CD4-positive, alpha-beta T cell (primary cell): ENCODE data around the gene SORBS1. TPM values are rescaled to one million over a fixed set of nuclear protein-coding genes. Genes with fewer than 3 reads are reported as not detected.

Experiments used
- ATAC-seq: fragments of 200-7000 bp; cut with Tn5 transposase; one replicate; pipeline ENCODE4 v1.10.0; 2022; ENCODE audit warnings: mild to moderate bottlenecking; ENCODE audit not compliant: poor library complexity
- CTCF ChIA-PET: fragments of 350-600 bp; sonication (Branson Sonifier 250); formaldehyde crosslinking; loops from one replicate; lab custom pipeline; 2021; ENCODE audit warnings: antibody characterized with exemption, inconsistent platforms; lab: Charles Lee
- POLR2A ChIA-PET: fragments of 350-600 bp; sonication (Branson Sonifier 250); formaldehyde crosslinking; loops from one replicate; lab custom pipeline; 2021; ENCODE audit warnings: antibody characterized with exemption, inconsistent platforms; lab: Charles Lee
- DNase-seq, 14 experiments: peaks; one replicate each; pipeline ENCODE4 v3.0.0-alpha.2; 2013 to 2020; ENCODE audit warnings: mixed read lengths in 2 of 14
- H3K27ac ChIP-seq, 2 donors: one replicate each; pipeline versions ENCODE4 v1.5.1 to v1.7.0; 2013; ENCODE audit warnings: low read length in 2 of 2, low read depth in 1 of 2, mild to moderate bottlenecking in 1 of 2
- H3K27me3 ChIP-seq, 2 experiments: 1 replicate in 1 of 2; 2 replicates in 1 of 2; pipeline versions ENCODE4 v1.6.1 to v1.7.0; 2013; ENCODE audit warnings: low read length in 2 of 2, control low read depth in 1 of 2, mild to moderate bottlenecking in 1 of 2, moderate library complexity in 1 of 2; ENCODE audit not compliant: insufficient read depth in 2 of 2, control insufficient read depth in 1 of 2
- H3K36me3 ChIP-seq: one replicate; pipeline ENCODE4 v1.6.1; 2013; ENCODE audit warnings: low read length, control low read depth; ENCODE audit not compliant: insufficient read depth
- H3K4me1 ChIP-seq: one replicate; pipeline ENCODE4 v1.6.1; 2013; ENCODE audit warnings: low read length, control low read depth; ENCODE audit not compliant: insufficient read depth
- H3K4me3 ChIP-seq: one replicate; pipeline ENCODE4 v1.5.1; 2013; ENCODE audit warnings: mild to moderate bottlenecking, low read length, moderate library complexity
- H3K9me3 ChIP-seq, 2 experiments: 1 replicate in 1 of 2; 2 replicates in 1 of 2; pipeline versions ENCODE4 v1.6.1 to v1.7.0; 2013; ENCODE audit warnings: low read length in 2 of 2, mild to moderate bottlenecking in 2 of 2, control low read depth in 1 of 2, moderate library complexity in 1 of 2; ENCODE audit not compliant: control insufficient read depth in 1 of 2, insufficient read depth in 1 of 2
- H3K27ac Mint-ChIP-seq: one replicate; pipeline ENCODE4 v1.8.0; 2020; ENCODE audit warnings: mixed read lengths
- H3K27me3 Mint-ChIP-seq: one replicate; pipeline ENCODE4 v1.8.0; 2021; ENCODE audit warnings: mixed read lengths
- H3K36me3 Mint-ChIP-seq: one replicate; pipeline ENCODE4 v1.8.0; 2021; ENCODE audit warnings: low read depth, mixed read lengths
- H3K4me1 Mint-ChIP-seq: one replicate; pipeline ENCODE4 v1.8.0; 2021; ENCODE audit warnings: low read depth, mixed read lengths
- H3K4me3 Mint-ChIP-seq: one replicate; pipeline ENCODE4 v1.8.0; 2020; ENCODE audit warnings: mild to moderate bottlenecking, mixed read lengths
- H3K9me3 Mint-ChIP-seq: one replicate; pipeline ENCODE4 v1.8.0; 2020; ENCODE audit warnings: mixed read lengths
- intact Hi-C, 2 experiments: fragments of 100-400 bp; cut with DNase I in 1 of 2; cut with micrococcal nuclease in 1 of 2; formaldehyde crosslinking; loops; one replicate each; pipeline versions ENCODE4 v1.15.1 to v1.9.0; 2023 to 2025; cut with DNase I, micrococcal nuclease
- total RNA-seq, 174 experiments: library from RNA in 2 of 174; stranded (reverse) in 2 of 174; gene quantifications; one replicate each; pipeline ENCODE4 v1.2.3 and lab custom pipeline; 2021 to 2026
- TF ChIP-seq, protein P1 (sequence below): fragments of 200-600 bp; IDR thresholded peaks from one replicate; pipeline ENCODE4 v1.8.0; 2022; ENCODE audit warnings: antibody characterized with exemption, mild to moderate bottlenecking

The SORBS1 gene
- total RNA-seq, 2 experiments from 2014 or later, result 1.4 to 1.8 TPM

DNA sequence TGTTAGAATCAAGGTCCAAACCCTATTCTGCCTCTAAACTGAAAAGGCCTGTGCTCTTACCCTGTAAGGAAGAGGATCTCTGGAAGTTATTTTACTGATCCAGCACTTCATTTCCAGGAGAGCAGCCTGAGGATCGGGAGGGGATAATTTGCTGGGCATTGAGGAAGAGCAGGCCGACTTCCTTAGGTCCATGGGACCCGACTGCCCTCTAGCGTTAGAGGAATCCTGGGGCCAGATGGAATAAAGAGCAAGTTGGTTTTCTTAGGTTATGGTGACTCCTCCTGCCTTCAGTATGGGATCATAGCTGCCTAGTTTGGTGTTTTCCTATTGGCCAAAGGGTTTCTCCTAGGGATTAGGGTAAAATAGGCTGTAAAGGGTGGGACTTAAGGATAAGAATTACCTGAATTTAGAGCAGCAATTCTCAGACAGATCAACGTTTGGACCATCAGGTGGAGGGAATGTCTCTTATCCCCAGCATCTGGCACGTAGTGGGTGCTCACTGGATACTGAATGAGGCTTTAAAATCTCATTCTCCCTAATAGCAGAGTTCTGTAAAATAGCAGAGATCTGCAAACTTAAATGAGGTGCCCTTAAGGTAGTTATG is 40.0 kb upstream of the SORBS1 start:
- intact Hi-C loops, result loop anchor here (1.0 to 10.0 kb wide), 4 partner anchors 171 to 469 kb away; no protein-coding TSS in a partner anchor
- H3K36me3 Mint-ChIP-seq, result peaks cover 14% of the 10 kb centered on the region
- H3K27ac Mint-ChIP-seq, result no peak overlapping the region

DNA sequence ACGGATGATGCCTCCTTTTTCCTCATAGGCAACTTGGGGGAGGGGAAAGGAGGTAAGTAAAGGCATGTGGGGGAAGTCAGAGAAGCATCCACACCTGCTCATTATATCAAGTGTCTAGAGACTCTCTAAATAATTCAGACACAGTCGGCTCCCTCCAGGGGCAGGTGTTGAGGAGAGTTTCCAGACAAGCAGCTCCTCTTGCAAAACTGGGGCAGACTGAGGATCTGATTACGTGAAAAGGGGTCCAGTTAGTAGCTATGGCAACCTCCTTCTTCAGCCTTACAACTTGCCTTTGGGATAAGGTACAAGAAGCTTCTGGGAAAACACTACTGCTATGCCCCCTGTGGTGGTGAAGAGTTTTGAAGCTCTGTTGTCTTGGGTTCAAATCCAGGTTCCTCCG is 39.0 kb upstream of the SORBS1 start:
- H3K9me3 ChIP-seq, result no peaks in the 10 kb centered on the region
- no peaks in the 10 kb centered on the region for H3K4me1 ChIP-seq
- H3K4me1 Mint-ChIP-seq, result no peaks in the 10 kb centered on the region
- ChIA-PET POLR2A (no interaction called here), CTCF (interaction anchor here (1.3 kb wide), 1 partner anchor 170 kb away, joined by 3 read pairs; no protein-coding TSS in a partner anchor)
- H3K4me3 Mint-ChIP-seq, result no peak overlapping the region
- no peaks in the 10 kb centered on the region for H3K9me3 Mint-ChIP-seq
- TF ChIP-seq, protein P1, sequence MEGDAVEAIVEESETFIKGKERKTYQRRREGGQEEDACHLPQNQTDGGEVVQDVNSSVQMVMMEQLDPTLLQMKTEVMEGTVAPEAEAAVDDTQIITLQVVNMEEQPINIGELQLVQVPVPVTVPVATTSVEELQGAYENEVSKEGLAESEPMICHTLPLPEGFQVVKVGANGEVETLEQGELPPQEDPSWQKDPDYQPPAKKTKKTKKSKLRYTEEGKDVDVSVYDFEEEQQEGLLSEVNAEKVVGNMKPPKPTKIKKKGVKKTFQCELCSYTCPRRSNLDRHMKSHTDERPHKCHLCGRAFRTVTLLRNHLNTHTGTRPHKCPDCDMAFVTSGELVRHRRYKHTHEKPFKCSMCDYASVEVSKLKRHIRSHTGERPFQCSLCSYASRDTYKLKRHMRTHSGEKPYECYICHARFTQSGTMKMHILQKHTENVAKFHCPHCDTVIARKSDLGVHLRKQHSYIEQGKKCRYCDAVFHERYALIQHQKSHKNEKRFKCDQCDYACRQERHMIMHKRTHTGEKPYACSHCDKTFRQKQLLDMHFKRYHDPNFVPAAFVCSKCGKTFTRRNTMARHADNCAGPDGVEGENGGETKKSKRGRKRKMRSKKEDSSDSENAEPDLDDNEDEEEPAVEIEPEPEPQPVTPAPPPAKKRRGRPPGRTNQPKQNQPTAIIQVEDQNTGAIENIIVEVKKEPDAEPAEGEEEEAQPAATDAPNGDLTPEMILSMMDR, result no peak
- H3K36me3 ChIP-seq, result no peaks in the 10 kb centered on the region
- H3K36me3 Mint-ChIP-seq, result peaks cover 3% of the 10 kb centered on the region
- no peak overlapping the region for H3K27ac Mint-ChIP-seq
- no peak overlapping the region for H3K4me3 ChIP-seq
- peaks cover 11% of the 10 kb centered on the region for H3K27me3 Mint-ChIP-seq
- H3K27me3 ChIP-seq, result peaks cover 0 to 2% of the 10 kb centered on the region in 2 experiments
- intact Hi-C loops, result loop anchor here (2.0 to 10.0 kb wide), 3 partner anchors 353 to 468 kb away; no protein-coding TSS in a partner anchor
- no peak for ATAC-seq
- H3K27ac ChIP-seq, result no peak overlapping the region
- no peak for DNase-seq

More for the DNA sequence above, 40.0 kb upstream of the SORBS1 start:
- Histone ChIP-seq H3K27ac (no peak overlapping the region), H3K36me3 (peaks cover 4% of the 10 kb centered on the region), H3K27me3 (no peaks in the 10 kb centered on the region), H3K4me1 (no peaks in the 10 kb centered on the region), H3K9me3 (no peaks in the 10 kb centered on the region), H3K4me3 (no peak overlapping the region)
- no peaks in the 10 kb centered on the region for H3K9me3 Mint-ChIP-seq
- no peaks in the 10 kb centered on the region for H3K4me1 Mint-ChIP-seq
- TF ChIP-seq, protein P1, result peak; percentile 69
- POLR2A ChIA-PET, result no interaction called here
- peaks cover 8% of the 10 kb centered on the region for H3K27me3 Mint-ChIP-seq
- CTCF ChIA-PET, result interaction anchor here (1.3 kb wide), 1 partner anchor 171 kb away, joined by 3 read pairs; no protein-coding TSS in a partner anchor
- ATAC-seq (no peak), DNase-seq (peak; percentile 3 to 67 (median 26))
- H3K4me3 Mint-ChIP-seq, result no peak overlapping the region

GRCh38 chr10:95597788-95598187 is 36.6 kb upstream of the SORBS1 start:
- ChIA-PET POLR2A (no interaction called here), CTCF (interaction anchor here (1.0 kb wide), 1 partner anchor 168 kb away, joined by 4 read pairs; no protein-coding TSS in a partner anchor)
- DNase-seq (no peak), ATAC-seq (no peak)
- H3K27me3 ChIP-seq, result peaks cover 0 to 5% of the 10 kb centered on the region in 2 experiments
- no peak overlapping the region for H3K27ac Mint-ChIP-seq
- no peaks in the 10 kb centered on the region for H3K4me1 Mint-ChIP-seq
- TF ChIP-seq, protein P1, result no peak
- no peaks in the 10 kb centered on the region for H3K36me3 ChIP-seq
- H3K36me3 Mint-ChIP-seq, result no peaks in the 10 kb centered on the region
- peaks cover 15% of the 10 kb centered on the region for H3K27me3 Mint-ChIP-seq
- no peaks in the 10 kb centered on the region for H3K4me1 ChIP-seq
- intact Hi-C loops, result no loop called here
- no peak overlapping the region for H3K4me3 Mint-ChIP-seq
- H3K4me3 ChIP-seq, result no peak overlapping the region
- no peak overlapping the region for H3K27ac ChIP-seq
- H3K9me3 Mint-ChIP-seq, result no peaks in the 10 kb centered on the region
- no peaks in the 10 kb centered on the region for H3K9me3 ChIP-seq
